Prostate gland (tissue), 2 donors: ENCODE data around the gene GALNS. TPM values are rescaled to one million over a fixed set of nuclear protein-coding genes. Genes with fewer than 3 reads are reported as not detected.
"Not testable (repeated sequence)": the region's sequence is repeated elsewhere in the genome, so short reads cannot be mapped to it uniquely, and the experiment has no call there.

Experiments used
- DNase-seq: peaks from one replicate; pipeline ENCODE4 v3.0.0-alpha.2; 2019; ENCODE audit warnings: low spot score
- H3K27ac ChIP-seq, 2 donors: fragments of 200-600 bp; sonication (generic); 2 replicates each; pipeline ENCODE4 v1.5.1; 2017 to 2019
- H3K27me3 ChIP-seq: fragments of 200-600 bp; sonication (generic); replicated peaks from 2 replicates; pipeline ENCODE4 v1.5.1; 2019; ENCODE audit not compliant: insufficient read depth
- H3K36me3 ChIP-seq, 2 donors: fragments of 200-600 bp; sonication (generic); 1 replicate in 1 of 2; 2 replicates in 1 of 2; pipeline versions ENCODE4 v1.5.1 to v1.8.1; 2017 to 2019
- H3K4me1 ChIP-seq: fragments of 200-600 bp; sonication (generic); replicated peaks from 2 replicates; pipeline ENCODE4 v1.5.1; 2019
- H3K4me3 ChIP-seq, 2 donors: fragments of 200-600 bp; sonication (generic); 2 replicates each; pipeline ENCODE4 v1.5.1; 2017 to 2019
- H3K9me3 ChIP-seq: fragments of 200-600 bp; sonication (generic); 2 replicates; pipeline ENCODE4 v1.5.1; 2017
- POLR2A ChIP-seq: fragments of 450-650 bp; IDR thresholded peaks from one replicate; pipeline ENCODE4 v1.6.1; 2016; ENCODE audit warnings: antibody characterized with exemption, mild to moderate bottlenecking
- POLR2AphosphoS5 ChIP-seq: sonication (generic); formaldehyde crosslinking; IDR thresholded peaks from one replicate; pipeline ENCODE4 v1.6.1; 2017; ENCODE audit warnings: antibody characterized with exemption
- WGBS: methylation state at CpG from one replicate; pipeline ENCODE4 v1.1.5; 2018; 5-methylcytosine and 5-hydroxymethylcytosine counted together
- intact Hi-C: fragments of 100-400 bp; cut with DNase I; formaldehyde crosslinking; loops from one replicate; pipeline ENCODE4 v1.14.2; 2022
- total RNA-seq, 2 donors: library from RNA; depleted of rRNA; stranded (reverse); fragments of >200 nt; gene quantifications; one replicate each; pipeline ENCODE4 v1.1.0, GENCODE V29; 2016
- TF ChIP-seq, protein P1 (sequence below), 4 experiments: fragments of 200-600 bp in 2 of 4; fragments of 450-650 bp in 2 of 4; sonication (generic) in 2 of 4; IDR thresholded peaks; 1 replicate in 3 of 4; 2 replicates in 1 of 4; pipeline ENCODE4 v1.5.1; 2016 to 2019; ENCODE audit warnings: antibody characterized with exemption in 4 of 4, mild to moderate bottlenecking in 2 of 4, moderate library complexity in 2 of 4

GALNS gene
- total RNA-seq, 2 donors from 2014 or later: 20.4 to 75.1 TPM

DNA sequence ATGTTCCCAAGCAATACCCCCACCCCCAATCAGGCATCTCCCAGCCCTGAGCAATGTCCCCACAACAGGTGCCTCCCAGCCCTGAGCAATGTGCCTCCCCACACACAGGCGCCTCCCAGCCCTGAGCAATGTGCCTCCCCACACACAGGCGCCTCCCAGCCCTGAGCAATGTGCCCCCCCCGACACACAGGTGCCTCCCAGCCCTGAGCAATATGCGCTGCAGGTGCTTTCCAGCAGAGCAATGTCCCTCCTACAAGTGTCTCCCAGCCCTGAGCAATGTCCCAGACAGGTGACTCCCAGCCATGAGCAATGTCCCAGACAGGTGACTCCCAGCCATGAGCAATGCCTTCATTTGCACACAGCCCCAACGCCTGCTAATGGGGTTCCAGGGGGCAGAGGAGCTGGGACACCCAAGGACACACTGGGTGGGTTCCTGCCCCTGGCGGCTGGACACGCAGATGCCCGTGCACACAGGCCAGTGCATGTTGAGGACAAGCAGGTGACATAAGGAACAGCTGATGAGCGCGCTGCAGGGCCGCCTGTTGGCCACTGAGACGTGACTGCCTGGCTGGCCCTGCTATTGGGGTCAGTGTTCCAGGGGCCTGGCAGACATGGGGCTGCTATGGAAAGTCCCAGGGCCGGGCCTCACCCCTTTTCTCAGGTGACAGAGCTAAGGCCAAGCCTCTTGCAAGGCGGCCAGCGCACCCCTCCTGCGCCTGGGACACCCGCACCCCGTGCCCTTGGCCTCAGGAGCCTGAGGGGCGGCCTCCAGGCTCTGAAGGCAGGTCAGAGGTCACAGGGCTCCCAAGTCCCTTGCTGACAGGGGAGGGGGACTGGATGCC is 36.6 kb upstream of the GALNS start:
- H3K4me1 ChIP-seq: no peaks in the 10 kb centered on the region
- TF ChIP-seq POLR2AphosphoS5: no peak
- TF ChIP-seq, protein P1, sequence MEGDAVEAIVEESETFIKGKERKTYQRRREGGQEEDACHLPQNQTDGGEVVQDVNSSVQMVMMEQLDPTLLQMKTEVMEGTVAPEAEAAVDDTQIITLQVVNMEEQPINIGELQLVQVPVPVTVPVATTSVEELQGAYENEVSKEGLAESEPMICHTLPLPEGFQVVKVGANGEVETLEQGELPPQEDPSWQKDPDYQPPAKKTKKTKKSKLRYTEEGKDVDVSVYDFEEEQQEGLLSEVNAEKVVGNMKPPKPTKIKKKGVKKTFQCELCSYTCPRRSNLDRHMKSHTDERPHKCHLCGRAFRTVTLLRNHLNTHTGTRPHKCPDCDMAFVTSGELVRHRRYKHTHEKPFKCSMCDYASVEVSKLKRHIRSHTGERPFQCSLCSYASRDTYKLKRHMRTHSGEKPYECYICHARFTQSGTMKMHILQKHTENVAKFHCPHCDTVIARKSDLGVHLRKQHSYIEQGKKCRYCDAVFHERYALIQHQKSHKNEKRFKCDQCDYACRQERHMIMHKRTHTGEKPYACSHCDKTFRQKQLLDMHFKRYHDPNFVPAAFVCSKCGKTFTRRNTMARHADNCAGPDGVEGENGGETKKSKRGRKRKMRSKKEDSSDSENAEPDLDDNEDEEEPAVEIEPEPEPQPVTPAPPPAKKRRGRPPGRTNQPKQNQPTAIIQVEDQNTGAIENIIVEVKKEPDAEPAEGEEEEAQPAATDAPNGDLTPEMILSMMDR (IDR thresholded peaks at IDR 0.05): no peak
- no peak for TF ChIP-seq POLR2A
- H3K9me3 ChIP-seq: no peaks in the 10 kb centered on the region
- no peak for DNase-seq
- no peaks in the 10 kb centered on the region for H3K27me3 ChIP-seq
- H3K36me3 ChIP-seq: no peaks in the 10 kb centered on the region
- WGBS: 84% methylated on average over 18 of the region's 19 CpGs
- intact Hi-C loops: no loop called here
- no peak overlapping the region for H3K27ac ChIP-seq
- no peak overlapping the region for H3K4me3 ChIP-seq

- DNase-seq: no peak
- intact Hi-C loops: no loop called here
- H3K27ac ChIP-seq: no peak overlapping the region
- no peaks in the 10 kb centered on the region for H3K36me3 ChIP-seq
- 93% methylated on average over 20 of the region's 20 CpGs for WGBS
- TF ChIP-seq POLR2AphosphoS5: no peak
- TF ChIP-seq, protein P1 (IDR thresholded peaks at IDR 0.05): no peak
- TF ChIP-seq POLR2A: no peak
- no peak overlapping the region for H3K4me3 ChIP-seq
- H3K4me1 ChIP-seq: no peaks in the 10 kb centered on the region
- no peaks in the 10 kb centered on the region for H3K27me3 ChIP-seq
- no peaks in the 10 kb centered on the region for H3K9me3 ChIP-seq
Observed at GRCh38 chr16:88892065-88892464, 35.3 kb upstream of the GALNS start.

DNA sequence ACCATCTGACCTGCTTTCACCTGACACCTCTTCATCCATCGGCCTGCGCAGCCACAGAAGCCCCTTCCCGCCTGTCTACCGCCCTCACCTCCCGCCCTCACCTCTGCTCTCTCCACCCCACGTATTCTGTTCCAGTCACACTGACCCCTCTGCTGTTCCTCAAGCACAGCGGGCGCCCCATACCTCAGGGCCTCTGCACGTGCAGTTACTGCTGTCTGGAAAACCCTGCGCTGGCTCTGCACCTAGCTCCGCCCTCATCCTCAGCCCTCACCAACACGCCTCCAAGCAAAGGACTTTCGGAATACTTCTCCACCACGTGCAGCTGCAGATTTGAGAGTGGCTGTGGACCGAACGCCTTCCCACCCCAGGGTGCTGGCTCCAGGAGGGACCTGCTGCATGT is 34.3 kb upstream of the GALNS start:
- WGBS: 87% methylated on average over 16 of the region's 16 CpGs
- Histone ChIP-seq H3K4me3 (no peak overlapping the region), H3K27me3 (no peaks in the 10 kb centered on the region), H3K4me1 (no peaks in the 10 kb centered on the region), H3K27ac (no peak overlapping the region), H3K36me3 (no peaks in the 10 kb centered on the region), H3K9me3 (no peaks in the 10 kb centered on the region)
- intact Hi-C loops: no loop called here
- no peak for DNase-seq
- TF ChIP-seq POLR2A (no peak), POLR2AphosphoS5 (no peak)
- TF ChIP-seq, protein P1 (IDR thresholded peaks at IDR 0.05): no peak

GRCh38 chr16:88889702-88890352 is 33.1 kb upstream of the GALNS start:
- 95% methylated on average over 48 of the region's 48 CpGs for WGBS
- H3K4me3 ChIP-seq, H3K27ac ChIP-seq, H3K9me3 ChIP-seq, intact Hi-C loops, H3K36me3 ChIP-seq, H3K27me3 ChIP-seq, H3K4me1 ChIP-seq, DNase-seq: not testable (repeated sequence)

DNA sequence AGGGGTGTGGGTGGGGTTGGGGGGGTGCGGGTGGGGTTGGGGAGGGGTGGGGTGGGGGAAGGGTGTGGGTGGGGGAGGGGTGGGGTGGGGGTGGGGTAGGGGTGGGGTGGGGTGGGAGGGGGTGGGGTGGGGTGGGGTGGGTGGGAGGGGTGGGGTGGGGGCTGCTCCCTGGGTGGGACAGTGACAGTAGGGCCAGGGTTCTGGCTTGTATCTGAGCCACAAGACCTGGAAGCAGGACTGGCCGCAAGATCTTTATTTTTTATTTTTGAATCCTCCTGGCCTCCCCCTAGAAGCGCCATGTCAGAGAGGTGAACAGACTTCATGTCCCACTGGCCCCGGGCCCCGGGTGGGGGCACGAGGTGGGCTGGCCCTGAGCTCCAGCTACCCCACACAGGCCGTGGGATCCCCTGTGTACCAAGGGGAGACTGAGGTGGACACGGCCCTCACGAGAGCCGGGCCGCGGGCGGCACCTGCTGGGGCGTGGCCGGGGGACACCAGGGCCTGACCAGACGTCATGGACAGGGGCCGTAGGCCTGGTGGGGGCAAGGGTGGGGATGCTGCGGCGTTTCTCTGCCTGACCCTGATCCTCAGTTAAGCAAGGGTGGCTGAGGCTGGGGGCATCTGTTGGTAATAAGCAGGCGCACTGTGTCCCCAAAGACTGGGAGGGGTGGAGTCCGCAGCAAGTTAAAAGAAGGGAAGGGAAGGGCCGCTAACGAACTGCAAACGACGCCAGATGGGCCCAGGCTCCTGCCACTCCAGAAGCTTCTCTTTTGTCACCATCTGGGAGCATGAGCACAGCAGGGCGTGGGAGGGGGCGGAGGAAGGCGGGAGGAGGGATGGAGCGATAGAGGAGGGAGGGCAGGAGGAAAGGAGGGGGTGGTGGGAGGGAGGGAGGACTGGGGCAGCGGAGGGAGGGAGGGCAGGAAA is 32.0 kb upstream of the GALNS start:
- no peaks in the 10 kb centered on the region for H3K36me3 ChIP-seq
- no peak overlapping the region for H3K27ac ChIP-seq
- no peaks in the 10 kb centered on the region for H3K9me3 ChIP-seq
- no peak overlapping the region for H3K4me3 ChIP-seq
- intact Hi-C loops: no loop called here
- TF ChIP-seq POLR2AphosphoS5 (no peak), POLR2A (no peak)
- TF ChIP-seq, protein P1 (IDR thresholded peaks at IDR 0.05): no peak
- H3K4me1 ChIP-seq: no peaks in the 10 kb centered on the region
- H3K27me3 ChIP-seq: no peaks in the 10 kb centered on the region
- no peak for DNase-seq
- 85% methylated on average over 28 of the region's 30 CpGs for WGBS
